Activated CD4-positive, alpha-beta T cell treated with anti-CD3 and anti-CD28 coated beads for 24 hours (primary cell): ENCODE measurements around the gene TAS2R60.
"Not testable (repeated sequence)": the region's sequence is repeated elsewhere in the genome, so short reads cannot be mapped to it uniquely, and the experiment has no call there.

Experiments used
- DNase-seq, 2 donors: peaks; one replicate each; pipeline ENCODE4 v3.0.0-alpha.2; 2020; ENCODE audit warnings: low read depth in 2 of 2

The TAS2R60 gene

GRCh38 chr7:143444063-143444782 lies 970 bp downstream of the TAS2R60 start:
- DNase-seq, result no peak

DNA sequence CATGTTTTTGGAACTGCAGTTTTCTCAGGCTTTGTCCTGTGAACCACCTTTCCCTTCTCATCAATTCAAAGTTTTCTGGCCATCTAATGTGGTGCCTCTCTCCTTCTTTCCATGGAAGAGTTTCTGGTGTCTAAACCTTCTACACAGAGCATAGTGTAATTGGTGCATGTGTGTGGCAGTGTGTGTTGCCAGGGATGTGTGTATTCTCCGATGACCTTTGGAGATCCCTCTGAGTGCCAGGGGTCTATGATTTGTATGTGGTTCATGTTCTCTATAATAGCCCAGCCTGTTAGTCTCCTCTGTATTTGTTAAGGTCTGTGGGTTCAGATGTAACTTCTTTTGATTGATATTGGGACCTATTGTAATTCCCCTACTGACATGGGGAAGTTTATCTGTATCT lies 1.5 kb downstream of the TAS2R60 start:
- no peak for DNase-seq

GRCh38 chr7:143447466-143447865 lies 4.2 kb downstream of the TAS2R60 start:
- no peak for DNase-seq

- no peak for DNase-seq
These were observed 5.2 kb downstream of the TAS2R60 start for GRCh38 chr7:143448429-143448828.

DNA sequence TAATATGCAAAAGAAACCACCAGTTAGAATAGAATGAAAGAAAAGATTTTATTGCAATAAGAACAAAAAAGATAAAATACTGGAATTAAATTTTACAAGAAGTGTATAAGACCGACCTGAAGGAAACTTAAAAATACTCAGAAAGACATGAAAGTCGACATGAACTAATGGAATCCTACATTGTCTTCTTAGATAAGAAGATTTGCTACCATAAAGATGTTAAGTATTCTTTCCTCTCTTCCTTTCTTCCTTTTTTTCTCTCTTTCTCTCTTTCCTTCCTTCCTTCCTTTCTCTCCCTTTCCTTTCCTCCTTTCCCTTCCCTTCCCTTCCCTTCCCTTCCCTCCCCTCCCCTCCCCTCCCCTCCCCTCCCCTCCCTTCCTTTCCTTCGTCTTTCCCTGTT lies 6.5 kb downstream of the TAS2R60 start:
- no peak for DNase-seq

DNA sequence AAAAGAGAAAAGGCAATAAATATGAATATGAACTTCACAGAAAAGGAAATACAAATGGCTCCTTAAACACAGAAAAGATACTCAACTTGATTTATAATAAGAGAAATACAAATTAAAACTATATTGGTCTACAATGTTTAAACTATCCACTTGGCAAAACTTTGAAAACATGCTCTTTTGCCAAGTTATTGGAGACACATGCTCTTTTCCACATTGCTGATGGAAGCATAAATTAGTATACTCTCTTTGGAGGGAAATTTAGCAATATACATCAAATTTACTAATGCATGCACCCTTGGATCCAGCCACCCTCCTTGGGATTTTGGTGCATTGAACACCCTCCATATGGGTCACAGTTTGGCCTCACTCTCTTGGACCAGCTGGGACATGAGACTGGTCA lies 7.9 kb downstream of the TAS2R60 start:
- DNase-seq, result no peak

DNA sequence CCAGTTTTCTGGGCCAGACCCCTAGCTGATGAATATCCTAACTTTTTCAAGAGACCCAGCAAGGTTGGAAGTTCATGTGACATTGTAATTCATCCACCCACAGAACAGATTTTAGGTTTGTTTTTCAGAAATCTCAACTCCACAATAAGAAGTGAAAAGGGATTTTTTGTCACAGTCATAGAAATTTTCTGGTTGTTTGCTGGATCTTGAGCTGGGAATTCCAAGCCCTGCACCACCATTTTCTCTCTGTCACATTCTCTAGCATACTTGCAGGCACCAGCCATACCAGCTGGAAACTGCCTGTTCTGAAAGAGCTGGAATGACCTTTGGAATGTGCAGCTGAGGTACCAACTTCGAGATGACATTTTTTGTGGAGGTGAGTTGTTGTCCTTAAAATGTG lies 8.5 kb downstream of the TAS2R60 start:
- DNase-seq, result no peak

- no peak for DNase-seq
These were observed 9.2 kb downstream of the TAS2R60 start for GRCh38 chr7:143452495-143452894.

GRCh38 chr7:143454091-143454680 lies 10.9 kb downstream of the TAS2R60 start:
- DNase-seq, result no peak

DNA sequence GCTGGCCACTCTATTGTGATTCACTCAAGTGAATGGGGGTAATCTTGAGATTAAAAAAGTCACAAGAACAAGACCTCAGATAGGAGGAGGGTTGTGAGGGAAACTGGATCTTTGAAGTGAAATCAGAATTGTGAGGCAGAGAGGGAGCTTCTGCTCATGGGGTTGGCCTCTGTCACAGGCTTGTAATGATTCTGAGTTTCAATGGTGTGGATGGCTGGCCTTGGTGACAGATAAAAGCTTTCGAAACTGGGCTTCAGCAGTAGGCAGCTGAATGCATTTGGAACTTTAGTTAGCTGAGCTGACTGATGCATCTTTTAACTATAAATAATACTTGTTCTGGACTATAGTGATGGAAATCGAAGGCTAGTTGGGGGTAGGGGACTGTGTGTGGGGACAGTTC lies 12.2 kb downstream of the TAS2R60 start:
- DNase-seq, result no peak

- no peak for DNase-seq
These were observed 12.7 kb downstream of the TAS2R60 start for GRCh38 chr7:143455942-143456341.

DNA sequence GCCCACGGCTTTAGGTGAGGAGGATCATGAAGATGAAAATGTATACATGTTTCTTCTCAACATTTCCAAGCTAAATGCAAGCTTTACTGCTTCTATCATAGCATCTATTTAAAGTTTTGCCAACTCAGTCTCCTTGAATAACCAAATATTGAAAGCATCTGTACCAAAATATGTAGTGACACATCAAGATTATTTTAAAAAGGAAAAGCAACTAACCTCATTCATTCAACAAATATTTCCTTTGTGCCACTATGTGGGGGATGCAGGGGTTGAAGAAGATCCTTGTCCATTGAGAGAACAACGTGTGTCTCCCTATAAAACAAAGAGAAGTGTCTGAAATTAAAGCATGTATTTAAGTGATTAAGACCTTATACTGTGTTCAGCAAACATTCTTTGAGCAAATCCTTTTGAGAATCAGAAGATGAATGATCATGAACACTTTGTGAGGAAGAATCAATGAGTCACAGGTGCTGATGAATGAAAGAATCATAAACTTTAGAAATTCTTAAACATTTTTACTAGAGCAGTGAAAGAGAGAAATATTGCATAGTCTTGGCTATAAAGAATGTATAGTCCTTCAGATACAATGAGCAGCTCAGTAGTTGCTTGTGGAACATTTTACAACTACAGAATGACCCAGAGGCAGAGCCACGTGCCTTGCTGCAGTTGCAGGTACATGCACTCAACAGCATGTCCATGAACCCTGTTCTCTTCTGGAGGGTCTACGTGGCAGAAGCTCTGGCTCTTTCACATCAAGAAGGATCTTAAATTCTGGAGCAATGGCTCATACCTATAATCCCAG lies 13.9 kb downstream of the TAS2R60 start:
- no peak for DNase-seq

DNA sequence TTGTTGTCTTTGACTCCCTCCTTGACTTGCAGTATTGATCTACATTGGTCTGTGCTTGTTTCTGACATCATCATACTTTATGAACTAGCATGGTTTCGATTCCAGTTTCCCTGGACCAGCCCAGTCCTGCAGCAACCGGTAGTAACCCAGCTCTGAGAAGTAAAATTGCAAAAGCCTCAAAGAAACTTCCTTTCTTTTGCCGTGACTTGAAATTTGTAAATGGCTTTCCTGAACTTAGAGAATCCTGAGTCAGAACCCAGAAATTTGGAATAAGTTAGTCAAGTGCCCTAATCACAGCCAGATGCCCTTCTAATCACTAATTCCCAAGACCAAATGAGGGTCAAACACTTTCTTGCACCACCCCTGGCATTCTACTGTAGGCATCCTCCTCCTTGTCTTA lies 15.0 kb downstream of the TAS2R60 start:
- no peak for DNase-seq

- no peak for DNase-seq
These were observed 15.4 kb downstream of the TAS2R60 start for GRCh38 chr7:143458681-143459080.

GRCh38 chr7:143459359-143459758 lies 16.1 kb downstream of the TAS2R60 start:
- DNase-seq, result no peak

- DNase-seq, result no peak
These were observed 17.2 kb downstream of the TAS2R60 start for GRCh38 chr7:143460271-143460979.

DNA sequence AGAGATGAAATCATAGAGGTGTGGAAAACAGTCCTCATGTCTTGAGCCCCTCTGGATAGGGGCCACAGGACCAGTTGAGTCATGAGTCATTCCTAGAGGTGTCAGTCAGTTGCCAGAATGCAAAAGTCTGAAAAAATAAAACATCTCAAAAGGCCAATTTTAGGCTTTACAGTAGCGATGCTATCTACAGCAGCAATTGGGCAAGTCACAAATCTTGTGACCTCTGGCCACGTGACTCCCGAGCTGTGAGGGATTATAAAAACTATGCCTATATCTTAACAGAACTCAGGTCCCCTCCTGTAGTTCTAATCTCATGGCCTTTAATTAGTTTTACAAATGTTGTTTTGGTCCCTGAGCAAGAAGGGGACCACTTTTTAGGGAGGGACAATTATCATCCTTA lies 18.8 kb downstream of the TAS2R60 start:
- no peak for DNase-seq

- DNase-seq, result no peak
These were observed 20.3 kb downstream of the TAS2R60 start for GRCh38 chr7:143463556-143463955.

DNA sequence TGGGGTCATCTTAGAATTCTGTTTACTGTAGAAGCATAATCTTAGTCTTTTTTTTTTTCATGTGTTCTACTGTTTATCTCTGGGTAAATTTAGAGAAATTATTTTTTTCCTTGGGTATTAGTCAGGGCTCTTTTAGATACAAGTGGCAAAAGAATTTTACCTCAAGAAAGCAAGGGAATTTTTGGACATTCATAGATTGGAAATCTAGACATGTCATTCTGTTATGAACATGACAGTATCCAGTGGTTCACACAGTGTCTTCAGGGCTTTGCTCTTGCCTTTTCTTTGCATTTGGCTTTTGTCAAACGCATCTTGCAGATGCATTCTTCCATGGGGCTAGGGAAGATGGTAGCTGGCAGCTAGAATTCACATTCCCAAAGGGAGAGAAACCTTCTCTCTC lies 20.7 kb downstream of the TAS2R60 start:
- no peak for DNase-seq

GRCh38 chr7:143467724-143468123 lies 24.5 kb downstream of the TAS2R60 start:
- no peak for DNase-seq

GRCh38 chr7:143472071-143472689 lies 28.9 kb downstream of the TAS2R60 start:
- DNase-seq, result not testable (repeated sequence)
